Trophoblast cell (in vitro differentiated cells and primary cell): ENCODE data around the gene UGT1A3.
"Not testable (repeated sequence)": the region's sequence is repeated elsewhere in the genome, so short reads cannot be mapped to it uniquely, and the experiment has no call there.

Source experiments
- DNase-seq, 2 donors: peaks; one replicate each; pipeline ENCODE4 v3.0.0-alpha.2; 2016
- H2AFZ ChIP-seq: 2 replicates; pipeline ENCODE4 v1.6.1; 2013; ENCODE audit warnings: low read length, moderate library complexity, mild to moderate bottlenecking; ENCODE audit not compliant: insufficient read depth, poor library complexity
- H2AK5ac ChIP-seq: 2 replicates; pipeline ENCODE4 v1.6.1; 2013; ENCODE audit warnings: mild to moderate bottlenecking, low read length
- H2BK120ac ChIP-seq: 2 replicates; pipeline ENCODE4 v1.6.1; 2013; ENCODE audit warnings: low read length, mild to moderate bottlenecking, moderate library complexity; ENCODE audit not compliant: insufficient read depth, poor library complexity
- H2BK12ac ChIP-seq: 2 replicates; pipeline ENCODE4 v1.6.1; 2013; ENCODE audit warnings: mild to moderate bottlenecking, low read length, moderate library complexity
- H2BK5ac ChIP-seq: 2 replicates; pipeline ENCODE4 v1.6.1; 2013; ENCODE audit warnings: low read length, low read depth, moderate library complexity, mild to moderate bottlenecking; ENCODE audit not compliant: poor library complexity
- H3K14ac ChIP-seq: 2 replicates; pipeline ENCODE4 v1.6.1; 2013; ENCODE audit warnings: mild to moderate bottlenecking, low read length
- H3K18ac ChIP-seq: 2 replicates; pipeline ENCODE4 v1.6.1; 2013; ENCODE audit warnings: mild to moderate bottlenecking, low read length
- H3K23ac ChIP-seq: 2 replicates; pipeline ENCODE4 v1.6.1; 2013; ENCODE audit warnings: low read length
- H3K27ac ChIP-seq: 2 replicates; pipeline ENCODE4 v1.5.1; 2013; ENCODE audit warnings: low read depth, mild to moderate bottlenecking, inconsistent platforms, low read length, moderate library complexity
- H3K27me3 ChIP-seq: 2 replicates; pipeline ENCODE4 v1.6.1; 2013; ENCODE audit warnings: inconsistent platforms, mild to moderate bottlenecking, low read length, moderate library complexity; ENCODE audit not compliant: insufficient read depth
- H3K36me3 ChIP-seq, 2 experiments: 1 replicate in 1 of 2; 2 replicates in 1 of 2; pipeline ENCODE4 v1.6.1; 2013; ENCODE audit warnings: low read length in 2 of 2, mild to moderate bottlenecking in 2 of 2, moderate library complexity in 1 of 2; ENCODE audit not compliant: insufficient read depth in 2 of 2, control insufficient read depth in 1 of 2
- H3K4ac ChIP-seq: 2 replicates; pipeline ENCODE4 v1.6.1; 2013; ENCODE audit warnings: low read depth, mild to moderate bottlenecking, low read length, moderate library complexity
- H3K4me1 ChIP-seq, 2 experiments: 1 replicate in 1 of 2; 2 replicates in 1 of 2; pipeline ENCODE4 v1.6.1; 2013; ENCODE audit warnings: low read length in 2 of 2, mild to moderate bottlenecking in 2 of 2, moderate library complexity in 1 of 2; ENCODE audit not compliant: insufficient read depth in 2 of 2, control insufficient read depth in 1 of 2
- H3K4me2 ChIP-seq: 2 replicates; pipeline ENCODE4 v1.6.1; 2013; ENCODE audit warnings: inconsistent platforms, mild to moderate bottlenecking, low read length, moderate library complexity
- H3K4me3 ChIP-seq: 2 replicates; pipeline ENCODE4 v1.5.1; 2013; ENCODE audit warnings: mild to moderate bottlenecking, low read depth, low read length, inconsistent platforms
- H3K79me1 ChIP-seq: one replicate; pipeline ENCODE4 v1.6.1; 2013; ENCODE audit warnings: low read length
- H3K79me2 ChIP-seq: 2 replicates; pipeline ENCODE4 v1.6.1; 2013; ENCODE audit warnings: low read length, mild to moderate bottlenecking; ENCODE audit not compliant: control insufficient read depth, insufficient read depth, poor library complexity
- H3K9ac ChIP-seq: 2 replicates; pipeline ENCODE4 v1.6.1; 2013; ENCODE audit warnings: mild to moderate bottlenecking, low read length
- H3K9me3 ChIP-seq: 2 replicates; pipeline ENCODE4 v1.6.1; 2013; ENCODE audit warnings: low read depth, mild to moderate bottlenecking, control low read depth, inconsistent platforms, low read length; ENCODE audit not compliant: insufficient read depth
- H4K12ac ChIP-seq: 2 replicates; pipeline ENCODE4 v1.6.1; 2013; ENCODE audit warnings: low read depth, mild to moderate bottlenecking, low read length, moderate library complexity
- H4K8ac ChIP-seq: 2 replicates; pipeline ENCODE4 v1.6.1; 2013; ENCODE audit warnings: low read depth, mild to moderate bottlenecking, low read length, moderate library complexity
- H4K91ac ChIP-seq: one replicate; pipeline ENCODE4 v1.6.1; 2013; ENCODE audit warnings: low read depth, mild to moderate bottlenecking, low read length, moderate library complexity
- WGBS: extraction: QIAGEN DNeasy Blood & Tissue Kit; methylation state at CpG from one replicate; pipeline ENCODE4 v1.1.7; 2013; ENCODE audit warnings: missing lambda C conversion rate; ENCODE audit not compliant: insufficient read length, insufficient coverage; ENCODE audit errors: extremely low coverage; 5-methylcytosine and 5-hydroxymethylcytosine counted together

Gene UGT1A3

DNA sequence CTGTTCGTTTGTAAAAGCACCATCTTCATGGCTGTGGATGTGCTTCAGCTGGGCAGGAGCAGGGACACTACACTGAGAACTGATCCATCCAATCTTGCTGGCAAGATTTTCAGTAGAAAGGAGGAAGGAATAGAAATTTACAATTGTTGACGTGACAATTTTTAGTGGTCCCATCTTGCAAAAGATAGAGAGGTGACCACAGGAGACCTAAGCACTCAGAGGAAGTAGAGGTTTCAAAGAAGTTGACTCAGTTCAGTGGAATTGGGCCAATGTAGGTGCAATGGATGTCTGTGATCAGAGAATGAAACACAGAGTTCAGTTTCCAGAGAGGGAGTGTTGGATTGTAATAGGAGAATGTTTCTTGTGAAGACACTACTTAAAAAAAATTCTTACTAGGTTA lies 14.7 kb upstream of the UGT1A3 start:
- no peak overlapping the region for H3K18ac ChIP-seq
- H3K4me2 ChIP-seq, result no peak overlapping the region
- H3K27ac ChIP-seq, result no peak overlapping the region
- H2BK5ac ChIP-seq, result no peak overlapping the region
- no peaks in the 10 kb centered on the region for H3K36me3 ChIP-seq
- H3K9me3 ChIP-seq, result peaks cover 2% of the 10 kb centered on the region
- no peak overlapping the region for H3K4me3 ChIP-seq
- no CpG with 5 or more reads among the region's 2 CpGs for WGBS
- H2AFZ ChIP-seq, result no peak overlapping the region
- H3K23ac ChIP-seq, result no peak overlapping the region
- H4K12ac ChIP-seq, result no peak overlapping the region
- no peaks in the 10 kb centered on the region for H3K79me1 ChIP-seq
- no peaks in the 10 kb centered on the region for H3K27me3 ChIP-seq
- no peaks in the 10 kb centered on the region for H3K79me2 ChIP-seq
- H2BK120ac ChIP-seq, result no peak overlapping the region
- no peak overlapping the region for H2AK5ac ChIP-seq
- H3K9ac ChIP-seq, result no peak overlapping the region
- H3K4ac ChIP-seq, result no peak overlapping the region
- H4K8ac ChIP-seq, result no peak overlapping the region
- no peak overlapping the region for H4K91ac ChIP-seq
- DNase-seq, result no peak
- H2BK12ac ChIP-seq, result no peak overlapping the region
- H3K4me1 ChIP-seq, result no peaks in the 10 kb centered on the region
- H3K14ac ChIP-seq, result no peak overlapping the region

DNA sequence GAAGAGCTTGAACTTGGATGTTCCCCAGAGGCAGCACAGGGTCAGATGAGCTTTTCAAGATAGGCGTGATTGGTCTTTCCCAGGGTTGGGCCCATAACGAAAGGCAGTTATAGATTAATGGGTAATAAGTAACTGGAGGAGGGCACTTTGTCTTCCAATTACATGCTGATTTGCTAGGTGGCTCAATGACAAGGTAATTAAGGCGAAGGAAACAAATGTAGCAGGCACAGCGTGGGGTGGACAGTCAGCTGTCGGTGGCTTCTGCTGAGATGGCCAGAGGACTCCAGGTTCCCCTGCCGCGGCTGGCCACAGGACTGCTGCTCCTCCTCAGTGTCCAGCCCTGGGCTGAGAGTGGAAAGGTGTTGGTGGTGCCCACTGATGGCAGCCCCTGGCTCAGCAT lies 10.3 kb upstream of the UGT1A3 start, which contains the start of gene UGT1A4:
TSS of gene UGT1A4 (plus strand) at position 185 of the 400 bp plus-strand sequence. CDS start at position 270, 85 bp downstream.
- no CpG with 5 or more reads among the region's 7 CpGs for WGBS
- no peak within 1 kb of the TSS for H2AK5ac ChIP-seq
- H3K23ac ChIP-seq, result no peak within 1 kb of the TSS
- no peak within 1 kb of the TSS for H3K4me2 ChIP-seq
- H3K36me3 ChIP-seq, result no peaks in the 10 kb centered on the region
- no peak within 1 kb of the TSS for H2BK120ac ChIP-seq
- no peaks in the 10 kb centered on the region for H3K27me3 ChIP-seq
- no peak within 1 kb of the TSS for H3K4me3 ChIP-seq
- no peak within 1 kb of the TSS for H3K9ac ChIP-seq
- no peak within 1 kb of the TSS for H2BK5ac ChIP-seq
- no peaks in the 10 kb centered on the region for H3K79me2 ChIP-seq
- no peak within 1 kb of the TSS for H3K27ac ChIP-seq
- H3K4ac ChIP-seq, result no peak within 1 kb of the TSS
- H4K8ac ChIP-seq, result no peak within 1 kb of the TSS
- peaks cover 8% of the 10 kb centered on the region for H3K9me3 ChIP-seq
- H4K12ac ChIP-seq, result no peak within 1 kb of the TSS
- H3K14ac ChIP-seq, result no peak within 1 kb of the TSS
- H2AFZ ChIP-seq, result no peak within 1 kb of the TSS
- H2BK12ac ChIP-seq, result no peak within 1 kb of the TSS
- no peak for DNase-seq
- no peak within 1 kb of the TSS for H4K91ac ChIP-seq
- no peaks in the 10 kb centered on the region for H3K4me1 ChIP-seq
- no peak within 1 kb of the TSS for H3K18ac ChIP-seq
- H3K79me1 ChIP-seq, result no peaks in the 10 kb centered on the region

DNA sequence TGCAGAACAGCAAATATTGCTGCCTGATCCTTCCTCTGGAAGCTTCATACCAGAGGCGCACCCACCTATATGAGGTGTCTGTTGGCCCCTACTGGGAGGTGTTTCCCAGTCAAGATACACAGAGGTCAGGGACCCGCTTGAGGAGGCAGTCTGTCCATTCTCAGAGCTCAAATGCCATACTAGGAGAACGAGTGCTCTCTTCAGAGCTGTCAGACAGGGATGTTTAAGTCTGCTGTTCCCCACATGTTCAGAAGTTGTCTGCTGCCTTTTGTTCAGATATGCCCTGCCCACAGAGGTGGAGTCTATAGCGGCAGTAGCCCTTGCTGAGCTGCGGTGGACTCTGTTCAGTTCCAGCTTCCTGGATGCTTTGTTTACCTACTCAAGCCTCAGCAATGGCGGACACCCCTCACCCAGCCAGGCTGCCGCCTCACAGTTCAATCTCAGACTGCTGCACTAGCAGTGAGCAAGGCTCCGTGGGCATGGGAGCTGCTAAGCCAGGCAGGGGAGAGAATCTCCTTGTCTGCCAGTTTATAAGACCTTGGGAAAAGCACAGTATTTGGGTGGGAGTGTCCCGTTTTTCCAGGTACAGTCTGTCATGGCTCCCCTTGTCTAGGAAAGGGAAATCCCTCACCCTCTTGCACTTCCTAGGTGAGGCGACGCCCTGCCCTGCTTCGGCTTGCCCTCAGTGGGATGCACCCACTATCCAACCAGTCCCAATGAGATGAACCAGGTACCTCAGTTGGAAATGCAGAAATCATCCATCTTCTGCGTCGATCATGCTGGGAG lies 8.2 kb downstream of the UGT1A3 start:
- not testable (repeated sequence) for H3K9ac ChIP-seq, H3K4ac ChIP-seq, H2AK5ac ChIP-seq, H3K4me1 ChIP-seq, H3K18ac ChIP-seq, H3K79me1 ChIP-seq, H3K36me3 ChIP-seq, H3K9me3 ChIP-seq, H2AFZ ChIP-seq, H3K14ac ChIP-seq, H4K8ac ChIP-seq, H3K4me2 ChIP-seq, H4K12ac ChIP-seq, H2BK12ac ChIP-seq, H3K79me2 ChIP-seq, H2BK5ac ChIP-seq, H3K27ac ChIP-seq, H2BK120ac ChIP-seq, DNase-seq, H3K27me3 ChIP-seq, H4K91ac ChIP-seq, H3K23ac ChIP-seq
- peak overlapping the region; percentile 56 for H3K4me3 ChIP-seq
- WGBS, result no CpG with 5 or more reads among the region's 14 CpGs

DNA sequence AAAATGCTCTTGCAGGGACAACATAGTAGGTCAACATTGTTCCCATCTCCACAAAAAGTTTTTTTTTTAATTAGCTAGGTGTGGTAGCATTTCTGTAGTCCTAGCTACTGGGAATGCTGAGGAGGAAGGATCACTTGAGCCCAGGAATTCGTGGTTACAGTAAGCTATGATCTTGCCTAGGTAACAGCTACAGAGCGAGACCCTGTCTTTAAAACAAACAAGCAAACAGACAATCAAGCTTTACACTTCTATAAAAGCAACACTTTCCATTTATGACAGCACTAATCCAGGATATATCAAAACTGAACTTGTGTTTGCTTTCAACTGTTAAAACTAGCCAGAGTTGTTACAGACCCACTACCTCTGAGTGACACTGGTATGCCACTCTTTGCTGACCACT lies 12.0 kb downstream of the UGT1A3 start:
- H3K4ac ChIP-seq, result no peak overlapping the region
- no peaks in the 10 kb centered on the region for H3K27me3 ChIP-seq
- H2BK120ac ChIP-seq, result no peak overlapping the region
- H2AK5ac ChIP-seq, result no peak overlapping the region
- H3K79me1 ChIP-seq, result no peaks in the 10 kb centered on the region
- no peak overlapping the region for H3K4me3 ChIP-seq
- no peak overlapping the region for H3K14ac ChIP-seq
- H3K4me1 ChIP-seq, result no peaks in the 10 kb centered on the region
- H3K18ac ChIP-seq, result no peak overlapping the region
- H3K4me2 ChIP-seq, result no peak overlapping the region
- H2BK5ac ChIP-seq, result no peak overlapping the region
- no CpG with 5 or more reads among the region's 2 CpGs for WGBS
- DNase-seq, result no peak
- H2AFZ ChIP-seq, result no peak overlapping the region
- H4K91ac ChIP-seq, result no peak overlapping the region
- no peaks in the 10 kb centered on the region for H3K36me3 ChIP-seq
- H3K9ac ChIP-seq, result no peak overlapping the region
- H3K79me2 ChIP-seq, result no peaks in the 10 kb centered on the region
- H3K27ac ChIP-seq, result no peak overlapping the region
- H4K12ac ChIP-seq, result no peak overlapping the region
- H3K9me3 ChIP-seq, result peaks cover 13% of the 10 kb centered on the region
- H4K8ac ChIP-seq, result no peak overlapping the region
- H3K23ac ChIP-seq, result no peak overlapping the region
- H2BK12ac ChIP-seq, result no peak overlapping the region
